Inferior parietal cortex (tissue), 1 donor: ENCODE results near the gene MSL1.

Experiments used
- DNase-seq: peaks from one replicate; pipeline ENCODE4 v3.0.0-alpha.2; 2016; ENCODE audit errors: extremely low spot score

The MSL1 gene

GRCh38 chr17:40104594-40105486, 16.9 kb upstream of the MSL1 start:
- DNase-seq = no peak

GRCh38 chr17:40105861-40106759, 15.7 kb upstream of the MSL1 start:
- no peak for DNase-seq

GRCh38 chr17:40106760-40107521, 14.8 kb upstream of the MSL1 start:
- DNase-seq = no peak

GRCh38 chr17:40107522-40108174, 14.1 kb upstream of the MSL1 start:
- DNase-seq = no peak

- DNase-seq = no peak
These were observed 12.6 kb upstream of the MSL1 start for GRCh38 chr17:40108970-40109824.

GRCh38 chr17:40110026-40110845, 11.5 kb upstream of the MSL1 start:
- DNase-seq = no peak

GRCh38 chr17:40111221-40112128, 10.3 kb upstream of the MSL1 start:
- peak; percentile 91 for DNase-seq

- DNase-seq = no peak
These were observed 9.5 kb upstream of the MSL1 start for GRCh38 chr17:40112191-40112711.

GRCh38 chr17:40112718-40113109, 9.1 kb upstream of the MSL1 start:
- DNase-seq = no peak

- DNase-seq = peak; percentile 99
These were observed 8.5 kb upstream of the MSL1 start for GRCh38 chr17:40113110-40113906.

- no peak for DNase-seq
These were observed 7.9 kb upstream of the MSL1 start for GRCh38 chr17:40113907-40114245.

GRCh38 chr17:40115101-40115436, 6.7 kb upstream of the MSL1 start:
- no peak for DNase-seq

- DNase-seq = no peak
These were observed 596 bp downstream of the MSL1 start for GRCh38 chr17:40122136-40122998.

GRCh38 chr17:40122999-40123810, 1.4 kb downstream of the MSL1 start:
- no peak for DNase-seq

- DNase-seq = no peak
These were observed 2.0 kb downstream of the MSL1 start for GRCh38 chr17:40123811-40124114.
